SK-N-SH (cell line): ENCODE results near the gene CASKIN1. TPM values are rescaled to one million over a fixed set of nuclear protein-coding genes. Genes with fewer than 3 reads are reported as not detected.

ENCODE experiments used
- CTCF ChIA-PET: fragments of 300-600, 350-600 bp; formaldehyde crosslinking; extraction: SDS; loops from one replicate; lab custom pipeline; 2021; lab: Yijun Ruan, JAX
- POLR2A ChIA-PET: fragments of 350-600 bp; sonication (Branson Sonifier 250); formaldehyde crosslinking; extraction: SDS; loops from one replicate; lab custom pipeline; 2020; ENCODE audit warnings: antibody characterized with exemption, inconsistent platforms; lab: Yijun Ruan, JAX
- DNase-seq: peaks from one replicate; pipeline ENCODE4 v3.0.0; 2012
- H2AFZ ChIP-seq: fragments of 200-600 bp; sonication (generic); 2 replicates; pipeline ENCODE4 v1.8.1; 2016; ENCODE audit warnings: antibody characterized with exemption, mild to moderate bottlenecking, low read depth
- H3F3A ChIP-seq: fragments of 200-600 bp; sonication (generic); replicated peaks from 2 replicates; pipeline ENCODE3; 2016; ENCODE audit warnings: antibody characterized with exemption, mild to moderate bottlenecking; ENCODE audit not compliant: insufficient read depth
- H3K27ac ChIP-seq, 2 experiments: fragments of 200-500 bp in 1 of 2; fragments of 200-600 bp in 1 of 2; sonication (Bioruptor generic) in 1 of 2; sonication (generic), shearing (Covaris generic) in 1 of 2; 2 replicates each; pipeline versions ENCODE4 v1.5.1 to v1.6.1; 2014 to 2016; ENCODE audit warnings: low read depth in 2 of 2, inconsistent platforms in 1 of 2, low read length in 1 of 2, mild to moderate bottlenecking in 1 of 2, mixed read lengths in 1 of 2
- H3K27me3 ChIP-seq: fragments of 200-600 bp; sonication (generic), shearing (Covaris generic); 2 replicates; pipeline ENCODE4 v1.6.1; 2016; ENCODE audit warnings: mixed run types; ENCODE audit not compliant: insufficient read depth
- H3K36me3 ChIP-seq, 2 experiments: fragments of 200-500 bp in 1 of 2; fragments of 200-600 bp in 1 of 2; sonication (Bioruptor generic) in 1 of 2; sonication (generic) in 1 of 2; replicated peaks in 1 of 2; 2 replicates each; pipeline versions ENCODE3 to v1.5.1; 2014 to 2016; ENCODE audit warnings: low read length in 1 of 2, mild to moderate bottlenecking in 1 of 2; ENCODE audit not compliant: insufficient read depth in 2 of 2, control insufficient read depth in 1 of 2
- H3K4me1 ChIP-seq, 2 experiments: fragments of 200-500 bp in 1 of 2; fragments of 200-600 bp in 1 of 2; sonication (Bioruptor generic) in 1 of 2; sonication (generic), shearing (Covaris generic) in 1 of 2; 2 replicates each; pipeline versions ENCODE4 v1.5.1 to v1.6.1; 2014 to 2016; ENCODE audit warnings: low read depth in 1 of 2, low read length in 1 of 2, mixed run types in 1 of 2; ENCODE audit not compliant: insufficient read depth in 2 of 2, control insufficient read depth in 1 of 2
- H3K4me2 ChIP-seq: fragments of 200-600 bp; sonication (generic), shearing (Covaris generic); 2 replicates; pipeline ENCODE4 v1.6.1; 2017; ENCODE audit warnings: mixed run types
- H3K4me3 ChIP-seq, 2 experiments: fragments of 200-500 bp in 1 of 2; fragments of 200-600 bp in 1 of 2; sonication (Bioruptor generic) in 1 of 2; sonication (generic), shearing (Covaris generic) in 1 of 2; 2 replicates each; pipeline versions ENCODE4 v1.5.1 to v1.8.1; 2014 to 2016; ENCODE audit warnings: low read depth in 2 of 2, inconsistent platforms in 1 of 2, low read length in 1 of 2, mild to moderate bottlenecking in 1 of 2, mixed read lengths in 1 of 2, moderate library complexity in 1 of 2
- H3K79me2 ChIP-seq: fragments of 200-600 bp; sonication (generic); 2 replicates; pipeline ENCODE4 v1.8.1; 2017; ENCODE audit warnings: mild to moderate bottlenecking; ENCODE audit not compliant: insufficient read depth
- H3K9ac ChIP-seq: fragments of 200-600 bp; sonication (generic); 2 replicates; pipeline ENCODE4 v1.6.1; 2017; ENCODE audit warnings: mixed run types
- H3K9me2 ChIP-seq: fragments of 200-600 bp; sonication (generic); 2 replicates; pipeline ENCODE4 v1.6.1; 2017; ENCODE audit warnings: mixed run types
- H3K9me3 ChIP-seq: fragments of 200-600 bp; sonication (generic); 2 replicates; pipeline ENCODE4 v1.6.1; 2017; ENCODE audit warnings: mixed run types, mild to moderate bottlenecking, moderate library complexity
- H4K20me1 ChIP-seq: fragments of 200-600 bp; sonication (generic); 2 replicates; pipeline ENCODE4 v1.6.1; 2017; ENCODE audit warnings: mild to moderate bottlenecking, mixed run types; ENCODE audit not compliant: insufficient read depth
- ELF1 ChIP-seq: IDR thresholded peaks from 2 replicates; pipeline ENCODE4 v1.4.0; 2012
- FOSL2 ChIP-seq: IDR thresholded peaks from 2 replicates; pipeline ENCODE4 v1.4.0; 2012; ENCODE audit warnings: low read depth, mild to moderate bottlenecking, moderate library complexity, borderline replicate concordance
- JUND ChIP-seq: IDR thresholded peaks from 2 replicates; pipeline ENCODE4 v1.4.0; 2012
- MXI1 ChIP-seq: IDR thresholded peaks from 2 replicates; pipeline ENCODE4 v1.6.1; 2012; ENCODE audit warnings: mild to moderate bottlenecking, low read depth, low read length, improper control_type of control experiment
- RAD21 ChIP-seq: IDR thresholded peaks from 2 replicates; pipeline ENCODE4 v1.6.1; 2012; ENCODE audit warnings: mild to moderate bottlenecking, low read length
- TAF1 ChIP-seq: IDR thresholded peaks from 2 replicates; pipeline ENCODE4 v1.6.1; 2012; ENCODE audit warnings: low read depth, mild to moderate bottlenecking, low read length, moderate library complexity, borderline replicate concordance
- TCF12 ChIP-seq: IDR thresholded peaks from 2 replicates; pipeline ENCODE4 v1.4.0; 2012
- ZBTB33 ChIP-seq: IDR thresholded peaks from 2 replicates; pipeline ENCODE4 v1.4.0; 2012; ENCODE audit warnings: low read depth, borderline replicate concordance
- WGBS: methylation state at CpG from one replicate; pipeline ENCODE4 v1.1.6; 2017; ENCODE audit warnings: low lambda C conversion rate; 5-methylcytosine and 5-hydroxymethylcytosine counted together
- polyA plus RNA-seq, 3 experiments: library from polyadenylated mRNA; depleted of rRNA; stranded (reverse); fragments of >200 nt; gene quantifications; 2 replicates each; pipeline ENCODE4 v1.2.3, GENCODE V29; 2012

Gene CASKIN1
- polyA plus RNA-seq, 1 of the 3 experiments (the other 2 are of a cell fraction) = 1.7 TPM

- no peaks in the 10 kb centered on the region for H3K79me2 ChIP-seq
- CTCF ChIA-PET = interaction anchor here (1.5 kb wide), 1 partner anchor 21 kb away, joined by 3 read pairs; no protein-coding TSS in a partner anchor
Observed at GRCh38 chr16:2172688-2173335, 23.6 kb downstream of the CASKIN1 start.

GRCh38 chr16:2171601-2172178 is 24.7 kb downstream of the CASKIN1 start:
- Histone ChIP-seq H2AFZ (no peak overlapping the region), H3K4me1 (no peaks in the 10 kb centered on the region), H3F3A (no peaks in the 10 kb centered on the region), H3K27ac (no peak overlapping the region), H3K27me3 (no peaks in the 10 kb centered on the region), H3K9me3 (no peaks in the 10 kb centered on the region), H3K4me3 (no peak overlapping the region), H3K4me2 (no peak overlapping the region), H3K79me2 (peaks cover 3% of the 10 kb centered on the region; the same call in 1 of the 2 replicates), H4K20me1 (0 out of 2 replicates have a peak, but pooled peaks cover 5% of the 10 kb centered on the region)
- 92% methylated on average over 15 of the region's 28 CpGs for WGBS
- ChIA-PET POLR2A (no interaction called here), CTCF (no interaction called here)
- TF ChIP-seq FOSL2 (no peak), RAD21 (no peak), TCF12 (no peak)
- TF ChIP-seq, all 33 proteins: peak for 0
- H3K36me3 ChIP-seq = peaks cover 0 to 78% of the 10 kb centered on the region in 2 experiments
- H3K9me2 ChIP-seq = no peaks in the 10 kb centered on the region
- H3K9ac ChIP-seq = no peak overlapping the region
- DNase-seq = no peak

More at GRCh38 chr16:2172688-2173335, 23.6 kb downstream of the CASKIN1 start:
- H3K4me3 ChIP-seq = no peak overlapping the region
- no peak overlapping the region for H3K9ac ChIP-seq
- WGBS = 95% methylated on average over 24 of the region's 29 CpGs
- H3F3A ChIP-seq = no peaks in the 10 kb centered on the region
- H3K4me1 ChIP-seq = no peaks in the 10 kb centered on the region
- H2AFZ ChIP-seq = no peak overlapping the region
- POLR2A ChIA-PET = no interaction called here
- no peak overlapping the region for H3K27ac ChIP-seq
- no peaks in the 10 kb centered on the region for H3K27me3 ChIP-seq
- no peaks in the 10 kb centered on the region for H3K9me2 ChIP-seq
- DNase-seq = no peak
- no peak overlapping the region for H3K4me2 ChIP-seq
- 0 out of 2 replicates have a peak, but pooled peaks cover 1% of the 10 kb centered on the region for H4K20me1 ChIP-seq
- no peaks in the 10 kb centered on the region for H3K9me3 ChIP-seq
- TF ChIP-seq MXI1 (no peak), TAF1 (no peak), ELF1 (no peak), JUND (no peak), ZBTB33 (no peak)
- peaks cover 0 to 76% of the 10 kb centered on the region in 2 experiments for H3K36me3 ChIP-seq
